Endothelial cell of umbilical vein (primary cell): Measurements from ENCODE around the gene YY1. TPM values are rescaled to one million over a fixed set of nuclear protein-coding genes. Genes with fewer than 3 reads are reported as not detected.

Experiments used
- BruUV-seq: library from RNA; stranded (reverse); fragments of 400-500 nt; replicated peaks from 2 replicates; lab custom pipeline; 2021; lab: Mats Ljungman, UMichigan
- CTCF ChIA-PET: fragments of 300-600, 350-600 bp; sonication (Branson Sonifier 250); formaldehyde crosslinking; loops from one replicate; lab custom pipeline; 2021; ENCODE audit warnings: antibody characterized with exemption, inconsistent platforms; lab: Charles Lee
- POLR2A ChIA-PET: fragments of 300-600, 350-600 bp; sonication (Branson Sonifier 250); formaldehyde crosslinking; loops from one replicate; lab custom pipeline; 2021; ENCODE audit warnings: antibody characterized with exemption, inconsistent platforms; lab: Charles Lee
- DNase-seq: peaks from one replicate; pipeline ENCODE4 v3.0.0-alpha.2; 2011; ENCODE audit warnings: low read depth, low spot score
- FAIRE-seq: peaks from 2 replicates; lab custom pipeline; 2011; peaks lifted over from hg19 to GRCh38; lab: Jason Lieb, UNC
- H2AFZ ChIP-seq: 2 replicates; pipeline ENCODE4 v1.6.0; 2012; ENCODE audit warnings: low read depth, low read length, control low read depth, inconsistent platforms
- H3K27ac ChIP-seq: 2 replicates; pipeline ENCODE4 v1.5.1; 2011; ENCODE audit warnings: low read depth, mild to moderate bottlenecking, control low read depth, low read length, moderate library complexity; ENCODE audit not compliant: insufficient read depth
- H3K27me3 ChIP-seq, 2 experiments: 2 replicates each; pipeline versions ENCODE4 v1.6.0 to v1.6.1; 2011; ENCODE audit warnings: low read length in 2 of 2, mixed read lengths in 1 of 2; ENCODE audit not compliant: control insufficient read depth in 2 of 2, insufficient read depth in 2 of 2
- H3K36me3 ChIP-seq, 2 experiments: 2 replicates in 1 of 2; 3 replicates in 1 of 2; pipeline ENCODE4 v1.5.1; 2011; ENCODE audit warnings: low read length in 2 of 2, mild to moderate bottlenecking in 1 of 2, moderate library complexity in 1 of 2; ENCODE audit not compliant: control insufficient read depth in 2 of 2, insufficient read depth in 2 of 2; ENCODE audit errors: extremely low read depth in 1 of 2
- H3K4me1 ChIP-seq: 3 replicates; pipeline ENCODE4 v1.5.1; 2011; ENCODE audit warnings: mild to moderate bottlenecking, low read length; ENCODE audit not compliant: control insufficient read depth, insufficient read depth; ENCODE audit errors: extremely low read depth
- H3K4me2 ChIP-seq: 2 replicates; pipeline ENCODE4 v1.6.1; 2011; ENCODE audit warnings: low read length, control low read depth, mixed read lengths; ENCODE audit not compliant: insufficient read depth
- H3K4me3 ChIP-seq, 3 experiments: fragments of 200-600 bp in 1 of 3; sonication (generic), shearing (Covaris generic) in 1 of 3; replicated peaks in 1 of 3; 2 replicates each; pipeline ENCODE4 v1.5.1; 2011 to 2016; ENCODE audit warnings: control low read depth in 3 of 3, low read length in 3 of 3, mild to moderate bottlenecking in 2 of 3, inconsistent platforms in 1 of 3, low read depth in 1 of 3, moderate library complexity in 1 of 3; ENCODE audit not compliant: insufficient read depth in 1 of 3
- H3K79me2 ChIP-seq: 2 replicates; pipeline ENCODE4 v1.6.0; 2012; ENCODE audit warnings: low read length, inconsistent platforms; ENCODE audit not compliant: control insufficient read depth, insufficient read depth
- H3K9ac ChIP-seq: replicated peaks from 2 replicates; pipeline ENCODE3; 2011; ENCODE audit warnings: low read length, control low read depth; ENCODE audit not compliant: insufficient read depth; ENCODE audit errors: extremely low read depth
- H3K9me1 ChIP-seq: replicated peaks from 3 replicates; pipeline ENCODE4 v1.6.0; 2011; ENCODE audit warnings: mild to moderate bottlenecking, low read length; ENCODE audit not compliant: control insufficient read depth, insufficient read depth; ENCODE audit errors: extremely low read depth
- H3K9me3 ChIP-seq: replicated peaks from 2 replicates; pipeline ENCODE4 v1.5.1; 2012; ENCODE audit warnings: low read length, inconsistent platforms; ENCODE audit not compliant: control insufficient read depth, insufficient read depth
- H4K20me1 ChIP-seq: replicated peaks from 2 replicates; pipeline ENCODE3; 2011; ENCODE audit warnings: mild to moderate bottlenecking, low read length; ENCODE audit not compliant: control insufficient read depth, insufficient read depth; ENCODE audit errors: extremely low read depth
- CTCF ChIP-seq, 2 donors: IDR thresholded peaks; 1 replicate in 1 of 2; 2 replicates in 1 of 2; pipeline ENCODE4 v1.5.1; 2011; ENCODE audit warnings: low read length in 2 of 2, mild to moderate bottlenecking in 2 of 2, moderate library complexity in 2 of 2, control low read depth in 1 of 2, inconsistent platforms in 1 of 2, low read depth in 1 of 2; ENCODE audit not compliant: insufficient read depth in 1 of 2; ENCODE audit errors: extremely low read depth in 1 of 2
- EZH2 ChIP-seq: IDR thresholded peaks from 2 replicates; pipeline ENCODE4 v1.6.1; 2012; ENCODE audit warnings: borderline replicate concordance, low read depth, mild to moderate bottlenecking, moderate library complexity, low read length, inconsistent platforms; ENCODE audit not compliant: severe bottlenecking
- FOS ChIP-seq: IDR thresholded peaks from 2 replicates; pipeline ENCODE4 v1.6.1; 2011; ENCODE audit warnings: mild to moderate bottlenecking, low read length, moderate library complexity, borderline replicate concordance; ENCODE audit not compliant: insufficient read depth
- GATA2 ChIP-seq: IDR thresholded peaks from 2 replicates; pipeline ENCODE4 v1.7.0; 2011; ENCODE audit warnings: low read depth, mild to moderate bottlenecking, moderate library complexity, mixed read lengths, low read length; ENCODE audit not compliant: insufficient read length, insufficient read depth
- JUN ChIP-seq: IDR thresholded peaks from 2 replicates; pipeline ENCODE4 v1.6.1; 2011; ENCODE audit warnings: borderline replicate concordance, low read depth; ENCODE audit not compliant: insufficient read length, insufficient read depth
- MAX ChIP-seq: IDR thresholded peaks from 2 replicates; pipeline ENCODE4 v1.6.1; 2011; ENCODE audit not compliant: insufficient read depth, insufficient read length
- MYC ChIP-seq: IDR thresholded peaks from one replicate; pipeline ENCODE4 v1.6.1; 2011; ENCODE audit warnings: mild to moderate bottlenecking, low read depth, low read length
- POLR2A ChIP-seq: IDR thresholded peaks from 2 replicates; pipeline ENCODE4 v1.6.1; 2012; ENCODE audit warnings: low read depth, mild to moderate bottlenecking, control low read depth, low read length
- POLR2AphosphoS5 ChIP-seq: IDR thresholded peaks from 2 replicates; pipeline ENCODE4 v1.6.1; 2012; ENCODE audit warnings: low read depth, mild to moderate bottlenecking, control low read depth, low read length, moderate library complexity; ENCODE audit not compliant: insufficient read depth
- dilution Hi-C: fragments of 300-500 bp; cut with MboI; formaldehyde crosslinking; loops from one replicate; pipeline ENCODE4 v1.15.0; 2019; ENCODE audit warnings: low sequenced_read_pairs; ENCODE audit not compliant: extremely low pct_ligation_motif_present
- intact Hi-C: fragments of 100-400 bp; cut with micrococcal nuclease; formaldehyde crosslinking; loops from one replicate; pipeline ENCODE4 v1.10.0; 2022
- polyA plus RNA-seq, 4 experiments: library from polyadenylated mRNA; depleted of rRNA in 3 of 4; stranded (reverse) in 3 of 4; unstranded in 1 of 4; fragments of >200 nt; gene quantifications; 2 replicates each; pipeline versions ENCODE4 v1.2.1 to v1.2.3, GENCODE V29; 2011 to 2012; ENCODE audit warnings: missing spikeins in 1 of 4
- total RNA-seq: library from RNA; stranded (reverse); gene quantifications from 2 replicates; pipeline ENCODE4 v1.2.3, GENCODE V29; 2021

YY1 gene
- total and polyA plus RNA-seq, 2 donors (not counting 3 experiments of a cell fraction or from before 2014, with no cell fraction given), result 23.5 to 78.6 TPM

- ChIA-PET CTCF (interaction anchor here (2.7 kb wide), 1 partner anchor 8 kb away, joined by 12 read pairs; no protein-coding TSS in a partner anchor), POLR2A (no interaction called here)
- Histone ChIP-seq H3K79me2 (no peaks in the 10 kb centered on the region), H3K9me3 (no peaks in the 10 kb centered on the region), H3K9ac (no peak overlapping the region), H3K4me1 (no peaks in the 10 kb centered on the region), H2AFZ (peak overlapping the region; percentile 86), H3K9me1 (no peaks in the 10 kb centered on the region), H3K4me3 (no peak overlapping the region), H3K4me2 (no peak overlapping the region), H3K27me3 (no peaks in the 10 kb centered on the region), H4K20me1 (no peaks in the 10 kb centered on the region), H3K36me3 (no peaks in the 10 kb centered on the region), H3K27ac (no peak overlapping the region)
- intact Hi-C loops (no loop called here), dilution Hi-C loops (no loop called here)
- no TSS peak for BruUV-seq
- TF ChIP-seq POLR2AphosphoS5 (no peak), CTCF (IDR thresholded peaks at IDR 0.05; ENCODE audit: extremely low read depth in 1 of 2, insufficient read depth in 1 of 2, low read depth in 1 of 2, low read length in 2 of 2) (no peak), POLR2A (no peak), MYC (no peak), EZH2 (no peak), MAX (no peak), FOS (no peak), JUN (no peak), GATA2 (no peak)
- FAIRE-seq, result no peak
- no peak for DNase-seq
These were observed 78.4 kb downstream of the YY1 start for GRCh38 chr14:100317389-100317788.
